Measurements from ENCODE around the gene SORBS2.

DNA sequence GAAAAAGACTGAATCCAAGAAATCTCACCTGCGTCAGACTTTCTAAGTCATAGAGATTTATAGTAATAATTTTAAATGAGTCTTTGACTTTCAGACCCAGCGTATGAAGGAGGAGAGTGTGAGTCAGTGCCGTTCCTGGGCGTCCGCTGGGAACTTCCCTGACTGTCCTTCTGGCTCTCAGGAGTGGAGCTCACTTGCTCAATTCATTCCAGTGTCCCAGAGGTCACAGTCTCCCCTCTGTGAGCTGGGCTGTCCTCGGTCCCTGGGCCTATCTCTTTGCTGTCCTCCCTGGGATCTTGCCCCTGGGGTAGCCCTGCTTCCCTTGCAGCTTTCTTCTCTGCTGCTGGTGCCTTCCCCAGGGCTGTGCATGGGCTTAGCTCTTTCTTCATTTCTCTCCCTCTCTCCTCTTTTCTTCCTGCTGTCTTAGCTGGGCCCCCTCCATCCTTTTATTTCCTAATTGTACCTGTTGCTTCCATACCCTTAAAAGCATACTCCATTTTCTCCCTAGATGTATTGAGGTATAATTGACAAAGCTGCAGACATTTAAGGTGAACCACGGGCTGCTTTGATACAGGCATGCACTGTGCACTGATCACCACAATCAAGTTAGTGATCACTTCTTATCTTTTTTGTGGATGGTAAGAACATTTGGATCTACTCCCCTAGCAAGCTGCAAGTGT, 11.6 kb downstream of the SORBS2 start:
- TF ChIP-seq, protein P1, sequence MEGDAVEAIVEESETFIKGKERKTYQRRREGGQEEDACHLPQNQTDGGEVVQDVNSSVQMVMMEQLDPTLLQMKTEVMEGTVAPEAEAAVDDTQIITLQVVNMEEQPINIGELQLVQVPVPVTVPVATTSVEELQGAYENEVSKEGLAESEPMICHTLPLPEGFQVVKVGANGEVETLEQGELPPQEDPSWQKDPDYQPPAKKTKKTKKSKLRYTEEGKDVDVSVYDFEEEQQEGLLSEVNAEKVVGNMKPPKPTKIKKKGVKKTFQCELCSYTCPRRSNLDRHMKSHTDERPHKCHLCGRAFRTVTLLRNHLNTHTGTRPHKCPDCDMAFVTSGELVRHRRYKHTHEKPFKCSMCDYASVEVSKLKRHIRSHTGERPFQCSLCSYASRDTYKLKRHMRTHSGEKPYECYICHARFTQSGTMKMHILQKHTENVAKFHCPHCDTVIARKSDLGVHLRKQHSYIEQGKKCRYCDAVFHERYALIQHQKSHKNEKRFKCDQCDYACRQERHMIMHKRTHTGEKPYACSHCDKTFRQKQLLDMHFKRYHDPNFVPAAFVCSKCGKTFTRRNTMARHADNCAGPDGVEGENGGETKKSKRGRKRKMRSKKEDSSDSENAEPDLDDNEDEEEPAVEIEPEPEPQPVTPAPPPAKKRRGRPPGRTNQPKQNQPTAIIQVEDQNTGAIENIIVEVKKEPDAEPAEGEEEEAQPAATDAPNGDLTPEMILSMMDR (IDR thresholded peaks at IDR 0.05): no peak
- no peak for TF ChIP-seq POLR2A (IDR thresholded peaks at IDR 0.05)
